GM12878 (cell line): ENCODE measurements around the gene RTCA. TPM values are rescaled to one million over a fixed set of nuclear protein-coding genes. Genes with fewer than 3 reads are reported as not detected.

ENCODE experiments used
- ATAC-seq: fragments of 200-7000 bp; cut with Tn5 transposase; 3 replicates; pipeline ENCODE4 v1.9.1; 2020; ENCODE audit warnings: mild to moderate bottlenecking, moderate library complexity
- BruUV-seq: library from RNA; stranded (reverse); fragments of 400-500 nt; replicated peaks from 2 replicates; lab custom pipeline; 2021; lab: Mats Ljungman, UMichigan
- CTCF ChIA-PET: fragments of 300-600 bp; sonication (Branson Sonifier 250); formaldehyde crosslinking; extraction: SDS; loops from one replicate; lab custom pipeline; 2021; ENCODE audit warnings: inconsistent platforms; lab: Yijun Ruan, JAX
- POLR2A ChIA-PET: fragments of 350-600 bp; formaldehyde crosslinking; extraction: SDS; loops from one replicate; lab custom pipeline; 2021; ENCODE audit warnings: inconsistent platforms; lab: Charles Lee
- RAD21 ChIA-PET: fragments of 300-600 bp; sonication (Branson Sonifier 250); formaldehyde crosslinking; loops from one replicate; lab custom pipeline; 2023; ENCODE audit warnings: antibody characterized with exemption; ENCODE audit not compliant: unreplicated experiment; lab: Charles Lee
- SMC1A ChIA-PET: fragments of 300-600 bp; sonication (Branson Sonifier 250); formaldehyde crosslinking; loops from one replicate; lab custom pipeline; 2023; ENCODE audit not compliant: unreplicated experiment, uncharacterized antibody; lab: Charles Lee
- DNase-seq: peaks from one replicate; pipeline ENCODE4 v3.0.0-alpha.2; 2011; ENCODE audit warnings: low read depth, low spot score
- FAIRE-seq: peaks from 3 replicates; lab custom pipeline; 2011; peaks lifted over from hg19 to GRCh38; lab: Jason Lieb, UNC
- H2AFZ ChIP-seq: 2 replicates; pipeline ENCODE4 v1.6.0; 2011; ENCODE audit warnings: low read depth, low read length, control low read depth; ENCODE audit not compliant: control insufficient read depth
- H3K27ac ChIP-seq: 2 replicates; pipeline ENCODE4 v1.5.1; 2011; ENCODE audit warnings: control low read depth; ENCODE audit not compliant: control insufficient read depth, insufficient read depth
- H3K27me3 ChIP-seq, 2 experiments: replicated peaks in 1 of 2; 2 replicates each; pipeline versions ENCODE4 v1.6.0 to v1.6.1; 2011; ENCODE audit warnings: low read length in 1 of 2; ENCODE audit not compliant: control insufficient read depth in 2 of 2, insufficient read depth in 2 of 2
- H3K36me3 ChIP-seq, 2 experiments: 2 replicates each; pipeline ENCODE4 v1.5.1; 2011; ENCODE audit warnings: low read length in 1 of 2; ENCODE audit not compliant: control insufficient read depth in 2 of 2, insufficient read depth in 2 of 2
- H3K4me1 ChIP-seq: 2 replicates; pipeline ENCODE4 v1.6.1; 2011; ENCODE audit warnings: mild to moderate bottlenecking, low read length, moderate library complexity, mixed read lengths; ENCODE audit not compliant: control insufficient read depth, insufficient read depth
- H3K4me2 ChIP-seq: 2 replicates; pipeline ENCODE4 v1.6.0; 2011; ENCODE audit warnings: control low read depth; ENCODE audit not compliant: control insufficient read depth, insufficient read depth
- H3K4me3 ChIP-seq: fragments of 200-600 bp; sonication (generic); 2 replicates; pipeline ENCODE4 v1.5.1; 2016
- H3K79me2 ChIP-seq: 2 replicates; pipeline ENCODE4 v1.6.0; 2011; ENCODE audit warnings: low read length; ENCODE audit not compliant: control insufficient read depth, insufficient read depth
- H3K9ac ChIP-seq: 2 replicates; pipeline ENCODE4 v1.8.0; 2011; ENCODE audit warnings: low read length, control low read depth, mixed read lengths; ENCODE audit not compliant: control insufficient read depth, insufficient read depth
- H3K9me3 ChIP-seq: replicated peaks from 3 replicates; pipeline ENCODE4 v1.5.1; 2011; ENCODE audit warnings: mild to moderate bottlenecking, low read length; ENCODE audit not compliant: control insufficient read depth, insufficient read depth
- H4K20me1 ChIP-seq: 2 replicates; pipeline ENCODE4 v1.6.0; 2011; ENCODE audit not compliant: control insufficient read depth, insufficient read depth
- BHLHE40 ChIP-seq, 2 experiments: fragments of 450-650 bp in 1 of 2; IDR thresholded peaks; 2 replicates each; pipeline ENCODE4 v1.6.1; 2011 to 2017; ENCODE audit warnings: low read depth in 2 of 2, borderline replicate concordance in 1 of 2, improper control_type of control experiment in 1 of 2, low read length in 1 of 2, mild to moderate bottlenecking in 1 of 2
- CREB1 ChIP-seq: IDR thresholded peaks from 2 replicates; pipeline ENCODE4 v1.6.1; 2012; ENCODE audit warnings: low read depth, mild to moderate bottlenecking, inconsistent platforms
- ELK1 ChIP-seq: IDR thresholded peaks from 2 replicates; pipeline ENCODE4 v1.6.1; 2012; ENCODE audit warnings: low read depth, low read length, improper control_type of control experiment
- GATAD2B ChIP-seq: fragments of 450-650 bp; conservative IDR thresholded peaks from 2 replicates; pipeline ENCODE4 v1.6.1; 2017; ENCODE audit warnings: low read depth, mild to moderate bottlenecking, moderate library complexity
- HCFC1 ChIP-seq: fragments of 150-350 bp; IDR thresholded peaks from 2 replicates; pipeline ENCODE4 v1.6.1; 2014; ENCODE audit warnings: low read length
- IKZF2 ChIP-seq, 2 experiments: fragments of 450-650 bp; IDR thresholded peaks; 2 replicates each; pipeline ENCODE4 v1.6.1; 2017; ENCODE audit warnings: mild to moderate bottlenecking in 2 of 2, moderate library complexity in 2 of 2
- IRF3 ChIP-seq: fragments of 450-650 bp; IDR thresholded peaks from 2 replicates; pipeline ENCODE4 v1.6.1; 2014; ENCODE audit warnings: mild to moderate bottlenecking
- KAT2A ChIP-seq: conservative IDR thresholded peaks from 2 replicates; pipeline ENCODE4 v1.6.1; 2011; ENCODE audit warnings: low read depth, low read length; ENCODE audit not compliant: control insufficient read depth
- LARP7 ChIP-seq: fragments of 450-650 bp; IDR thresholded peaks from 2 replicates; pipeline ENCODE4 v1.6.1; 2017; ENCODE audit warnings: mild to moderate bottlenecking
- MAX ChIP-seq: IDR thresholded peaks from 2 replicates; pipeline ENCODE4 v1.6.1; 2012; ENCODE audit warnings: low read depth, low read length, improper control_type of control experiment
- NFYB ChIP-seq: IDR thresholded peaks from 2 replicates; pipeline ENCODE4 v1.6.1; 2011; ENCODE audit warnings: low read depth, mild to moderate bottlenecking, low read length, improper control_type of control experiment, moderate library complexity; ENCODE audit not compliant: insufficient read depth
- POLR2AphosphoS2 ChIP-seq: IDR thresholded peaks from 2 replicates; pipeline ENCODE4 v1.6.1; 2011; ENCODE audit warnings: low read depth, mild to moderate bottlenecking, low read length, improper control_type of control experiment, moderate library complexity
- RELA ChIP-seq: fragments of 450-650 bp; IDR thresholded peaks from 2 replicates; pipeline ENCODE4 v1.8.0; 2014; ENCODE audit warnings: borderline replicate concordance; ENCODE audit not compliant: partially characterized antibody
- SIN3A ChIP-seq: IDR thresholded peaks from 2 replicates; pipeline ENCODE4 v1.6.1; 2012; ENCODE audit warnings: low read depth, low read length, improper control_type of control experiment
- SMAD1 ChIP-seq: fragments of 450-650 bp; IDR thresholded peaks from 2 replicates; pipeline ENCODE4 v1.6.1; 2018; ENCODE audit warnings: mild to moderate bottlenecking, low read depth; ENCODE audit not compliant: partially characterized antibody
- in situ Hi-C: fragments of 300-500 bp; cut with MboI; formaldehyde crosslinking; loops from 9 replicates; pipeline ENCODE4 v1.14.3; 2018; ENCODE audit warnings: mixed read lengths
- intact Hi-C: fragments of 100-400 bp; cut with micrococcal nuclease; formaldehyde crosslinking; loops from one replicate; pipeline ENCODE4 v1.14.2; 2022; ENCODE audit not compliant: unreplicated experiment
- polyA plus RNA-seq, 11 experiments: library from polyadenylated mRNA; depleted of rRNA in 4 of 11; unstranded in 6 of 11; stranded (reverse) in 5 of 11; fragments of >200 nt; fragmentation: Nextera tagmentation in 4 of 11; fragmentation: Illumina TruSeq in 1 of 11; extraction: Ambion mirVana in 4 of 11; extraction: Trizol in 1 of 11; gene quantifications; 1 replicate in 1 of 11; 2 replicates in 10 of 11; pipeline versions ENCODE4 v1.2.1 to v1.2.3, GENCODE V29; 2011 to 2016; ENCODE audit warnings: inconsistent platforms in 2 of 11, missing spikeins in 2 of 11, low read depth in 1 of 11
- total RNA-seq, 4 experiments: library from RNA; depleted of rRNA in 3 of 4; stranded (reverse); fragments of >200 nt in 3 of 4; fragmentation: Illumina TruSeq in 1 of 4; extraction: Trizol in 1 of 4; gene quantifications; 2 replicates each; pipeline versions ENCODE4 v1.2.1 to v1.2.3, GENCODE V29; 2013 to 2021
- TF ChIP-seq, protein P1 (sequence below): fragments of 450-650 bp; IDR thresholded peaks from 2 replicates; pipeline ENCODE4 v1.6.1; 2018; ENCODE audit warnings: mild to moderate bottlenecking, low read depth, moderate library complexity; ENCODE audit not compliant: partially characterized antibody
- TF ChIP-seq, protein P2 (sequence below): IDR thresholded peaks from 2 replicates; pipeline ENCODE4 v1.6.1; 2012; ENCODE audit warnings: low read length, inconsistent platforms
- TF ChIP-seq, protein P3 (sequence below): IDR thresholded peaks from 2 replicates; pipeline ENCODE4 v1.6.1; 2011; ENCODE audit warnings: low read depth, mild to moderate bottlenecking, low read length, moderate library complexity, borderline replicate concordance; ENCODE audit errors: extremely low read depth

RTCA gene
- total and polyA plus RNA-seq, 10 of the 15 experiments (the other 5 are each of a cell fraction or from before 2014, with no cell fraction given), result 10.3 to 63.5 (median 37.3) TPM

GRCh38 chr1:100316622-100317021 is 50.6 kb downstream of the RTCA start:
- Histone ChIP-seq H3K27ac (no peak overlapping the region), H3K4me1 (no peaks in the 10 kb centered on the region), H3K79me2 (no peaks in the 10 kb centered on the region), H3K9ac (no peak overlapping the region), H3K27me3 (no peaks in the 10 kb centered on the region), H3K4me2 (no peak overlapping the region), H3K9me3 (peaks cover 9% of the 10 kb centered on the region; the same call in 2 of the 3 replicates), H3K36me3 (no peaks in the 10 kb centered on the region), H3K4me3 (no peak overlapping the region), H4K20me1 (no peaks in the 10 kb centered on the region), H2AFZ (no peak overlapping the region)
- in situ Hi-C loops, result no loop called here
- ATAC-seq (no peak), FAIRE-seq (no peak), DNase-seq (no peak)
- intact Hi-C loops, result no loop called here
- SMC1A ChIA-PET, result no interaction called here
- BruUV-seq, result no TSS peak
- CTCF ChIA-PET, result interaction anchor here (1.3 kb wide), 1 partner anchor 143 kb away, joined by 3 read pairs; no protein-coding TSS in a partner anchor
- RAD21 ChIA-PET, result no interaction called here
- POLR2A ChIA-PET, result no interaction called here
- TF ChIP-seq SMAD1, result no peak
- TF ChIP-seq RELA, result no peak
- no peak for TF ChIP-seq IKZF2 (IDR thresholded peaks at IDR 0.05)
- no peak for TF ChIP-seq SIN3A
- no peak for TF ChIP-seq BHLHE40 (IDR thresholded peaks at IDR 0.05; ENCODE audit: borderline replicate concordance in 1 of 2, low read depth in 2 of 2, low read length in 1 of 2)
- TF ChIP-seq, protein P1, sequence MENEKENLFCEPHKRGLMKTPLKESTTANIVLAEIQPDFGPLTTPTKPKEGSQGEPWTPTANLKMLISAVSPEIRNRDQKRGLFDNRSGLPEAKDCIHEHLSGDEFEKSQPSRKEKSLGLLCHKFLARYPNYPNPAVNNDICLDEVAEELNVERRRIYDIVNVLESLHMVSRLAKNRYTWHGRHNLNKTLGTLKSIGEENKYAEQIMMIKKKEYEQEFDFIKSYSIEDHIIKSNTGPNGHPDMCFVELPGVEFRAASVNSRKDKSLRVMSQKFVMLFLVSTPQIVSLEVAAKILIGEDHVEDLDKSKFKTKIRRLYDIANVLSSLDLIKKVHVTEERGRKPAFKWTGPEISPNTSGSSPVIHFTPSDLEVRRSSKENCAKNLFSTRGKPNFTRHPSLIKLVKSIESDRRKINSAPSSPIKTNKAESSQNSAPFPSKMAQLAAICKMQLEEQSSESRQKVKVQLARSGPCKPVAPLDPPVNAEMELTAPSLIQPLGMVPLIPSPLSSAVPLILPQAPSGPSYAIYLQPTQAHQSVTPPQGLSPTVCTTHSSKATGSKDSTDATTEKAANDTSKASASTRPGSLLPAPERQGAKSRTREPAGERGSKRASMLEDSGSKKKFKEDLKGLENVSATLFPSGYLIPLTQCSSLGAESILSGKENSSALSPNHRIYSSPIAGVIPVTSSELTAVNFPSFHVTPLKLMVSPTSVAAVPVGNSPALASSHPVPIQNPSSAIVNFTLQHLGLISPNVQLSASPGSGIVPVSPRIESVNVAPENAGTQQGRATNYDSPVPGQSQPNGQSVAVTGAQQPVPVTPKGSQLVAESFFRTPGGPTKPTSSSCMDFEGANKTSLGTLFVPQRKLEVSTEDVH, result no peak
- TF ChIP-seq, protein P2, sequence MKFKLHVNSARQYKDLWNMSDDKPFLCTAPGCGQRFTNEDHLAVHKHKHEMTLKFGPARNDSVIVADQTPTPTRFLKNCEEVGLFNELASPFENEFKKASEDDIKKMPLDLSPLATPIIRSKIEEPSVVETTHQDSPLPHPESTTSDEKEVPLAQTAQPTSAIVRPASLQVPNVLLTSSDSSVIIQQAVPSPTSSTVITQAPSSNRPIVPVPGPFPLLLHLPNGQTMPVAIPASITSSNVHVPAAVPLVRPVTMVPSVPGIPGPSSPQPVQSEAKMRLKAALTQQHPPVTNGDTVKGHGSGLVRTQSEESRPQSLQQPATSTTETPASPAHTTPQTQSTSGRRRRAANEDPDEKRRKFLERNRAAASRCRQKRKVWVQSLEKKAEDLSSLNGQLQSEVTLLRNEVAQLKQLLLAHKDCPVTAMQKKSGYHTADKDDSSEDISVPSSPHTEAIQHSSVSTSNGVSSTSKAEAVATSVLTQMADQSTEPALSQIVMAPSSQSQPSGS, result no peak
- TF ChIP-seq HCFC1, result no peak
- TF ChIP-seq, protein P3, sequence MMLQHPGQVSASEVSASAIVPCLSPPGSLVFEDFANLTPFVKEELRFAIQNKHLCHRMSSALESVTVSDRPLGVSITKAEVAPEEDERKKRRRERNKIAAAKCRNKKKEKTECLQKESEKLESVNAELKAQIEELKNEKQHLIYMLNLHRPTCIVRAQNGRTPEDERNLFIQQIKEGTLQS, result no peak
- no peak for TF ChIP-seq NFYB
- no peak for TF ChIP-seq ELK1
- no peak for TF ChIP-seq GATAD2B
- TF ChIP-seq CREB1, result no peak
- no peak for TF ChIP-seq IRF3
- no peak for TF ChIP-seq MAX
- no peak for TF ChIP-seq KAT2A
- TF ChIP-seq POLR2AphosphoS2, result no peak
- no peak for TF ChIP-seq LARP7
